Jurkat, Clone E6-1 (cell line): ENCODE data around the gene WDR87.
"Not testable (repeated sequence)": the region's sequence is repeated elsewhere in the genome, so short reads cannot be mapped to it uniquely, and the experiment has no call there.

ENCODE experiments used
- DNase-seq: peaks from one replicate; pipeline ENCODE4 v3.0.0-alpha.2; 2011; ENCODE audit warnings: low read depth, low spot score
- H3K4me3 ChIP-seq: 2 replicates; pipeline ENCODE4 v1.5.1; 2011; ENCODE audit warnings: mild to moderate bottlenecking, low read length, control low read depth, moderate library complexity

WDR87 gene

GRCh38 chr19:37932985-37933936 is 26.9 kb upstream of the WDR87 start:
- DNase-seq = no peak
- no peak overlapping the region for H3K4me3 ChIP-seq

- no peak overlapping the region for H3K4me3 ChIP-seq
- DNase-seq = no peak
Observed at GRCh38 chr19:37931881-37932655, 25.7 kb upstream of the WDR87 start.

- no peak overlapping the region for H3K4me3 ChIP-seq
- no peak for DNase-seq
Observed at GRCh38 chr19:37930416-37930815, 24.0 kb upstream of the WDR87 start.

GRCh38 chr19:37929355-37929923 is 23.0 kb upstream of the WDR87 start:
- no peak for DNase-seq
- H3K4me3 ChIP-seq = no peak overlapping the region

- no peak for DNase-seq
Observed at GRCh38 chr19:37928527-37929286, 22.3 kb upstream of the WDR87 start.

GRCh38 chr19:37926711-37927110 is 20.3 kb upstream of the WDR87 start:
- DNase-seq = no peak
- H3K4me3 ChIP-seq = no peak overlapping the region

More at GRCh38 chr19:37928527-37929286, 22.3 kb upstream of the WDR87 start:
- no peak overlapping the region for H3K4me3 ChIP-seq

GRCh38 chr19:37926255-37926654 is 19.9 kb upstream of the WDR87 start:
- H3K4me3 ChIP-seq = no peak overlapping the region
- no peak for DNase-seq

- DNase-seq = no peak
- no peak overlapping the region for H3K4me3 ChIP-seq
Observed at GRCh38 chr19:37925212-37925611, 18.8 kb upstream of the WDR87 start.

- H3K4me3 ChIP-seq, DNase-seq: not testable (repeated sequence)
Observed at GRCh38 chr19:37924573-37924972, 18.2 kb upstream of the WDR87 start.

GRCh38 chr19:37920591-37921450 is 14.4 kb upstream of the WDR87 start:
- no peak overlapping the region for H3K4me3 ChIP-seq
- DNase-seq = no peak

- no peak overlapping the region for H3K4me3 ChIP-seq
- peak; percentile 49 for DNase-seq
Observed at GRCh38 chr19:37914908-37915307, 8.5 kb upstream of the WDR87 start.

- DNase-seq = no peak
- H3K4me3 ChIP-seq = no peak overlapping the region
Observed at GRCh38 chr19:37909661-37910199, 3.3 kb upstream of the WDR87 start.

GRCh38 chr19:37907735-37908455 is 1.5 kb upstream of the WDR87 start:
- H3K4me3 ChIP-seq = peak overlapping the region; percentile 79
- no peak for DNase-seq

GRCh38 chr19:37906869-37907734 is 708 bp upstream of the WDR87 start, which contains the start of gene SIPA1L3:
SIPA1L3 (plus strand) TSS chr19:37907208; CDS start chr19:38081566, 174,358 bp downstream.
- H3K4me3 ChIP-seq = peak within 1 kb of the TSS; percentile 79
- peak; percentile 92 for DNase-seq

- no peak for DNase-seq
- H3K4me3 ChIP-seq = no peak overlapping the region
Observed at GRCh38 chr19:37903096-37903495, 3.3 kb downstream of the WDR87 start.

GRCh38 chr19:37902668-37903067 is 3.7 kb downstream of the WDR87 start:
- no peak overlapping the region for H3K4me3 ChIP-seq
- DNase-seq = peak; percentile 71
